Erythroblast (primary cell): Measurements from ENCODE around the gene SBF1.

Experiments used
- GATA1 ChIP-seq: IDR thresholded peaks from 2 replicates; pipeline ENCODE4 v1.6.1; 2011; ENCODE audit warnings: low read depth, mild to moderate bottlenecking, control low read depth, low read length, moderate library complexity
- POLR2A ChIP-seq: IDR thresholded peaks from 2 replicates; pipeline ENCODE4 v1.6.1; 2011; ENCODE audit warnings: mild to moderate bottlenecking, low read length

DNA sequence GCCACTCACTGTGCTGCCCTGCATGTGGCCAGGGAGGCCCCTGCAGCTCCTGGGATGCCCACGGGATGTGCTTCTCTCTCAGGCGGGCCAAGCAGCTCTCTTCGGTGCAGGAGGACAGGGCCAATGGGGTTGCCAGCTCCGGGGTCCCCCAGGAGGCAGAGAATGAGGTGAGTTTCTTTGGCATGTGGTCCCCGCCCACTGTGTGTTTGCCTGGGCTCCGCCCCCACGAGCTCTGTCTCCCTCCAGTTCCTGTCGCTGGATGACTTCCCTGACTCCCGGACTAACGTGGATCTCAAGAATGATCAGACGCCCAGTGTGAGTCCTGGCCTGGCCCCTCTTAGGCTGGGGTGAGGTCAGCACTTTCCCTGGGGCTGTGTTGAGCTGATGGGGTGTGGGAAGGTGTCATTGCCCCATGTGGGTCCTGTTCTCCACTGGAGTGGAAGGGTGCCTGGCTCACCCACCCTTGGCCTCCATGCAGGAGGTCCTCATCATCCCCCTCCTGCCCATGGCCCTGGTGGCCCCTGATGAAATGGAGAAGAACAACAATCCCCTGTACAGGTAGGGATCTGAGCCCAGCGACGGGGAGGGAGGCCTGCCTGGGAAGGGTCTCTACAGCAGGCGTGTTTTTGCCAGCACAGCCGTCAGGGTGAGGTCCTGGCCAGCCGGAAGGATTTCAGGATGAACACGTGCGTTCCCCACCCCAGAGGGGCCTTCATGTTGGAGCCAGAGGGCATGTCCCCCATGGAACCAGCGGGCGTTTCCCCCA lies 42.8 kb upstream of the SBF1 start:
- TF ChIP-seq POLR2A (no peak), GATA1 (no peak)
